DND-41 (cell line): ENCODE results near the gene SCAF11.

ENCODE experiments used
- CTCF ChIP-seq: IDR thresholded peaks from 2 replicates; pipeline ENCODE4 v1.5.1; 2012; ENCODE audit warnings: borderline replicate concordance, low read length, moderate library complexity, mild to moderate bottlenecking; ENCODE audit not compliant: poor library complexity, severe bottlenecking; ENCODE audit errors: extremely low read depth
- EZH2 ChIP-seq: IDR thresholded peaks from 3 replicates; pipeline ENCODE4 v1.6.1; 2012; ENCODE audit warnings: borderline replicate concordance, low read depth, mild to moderate bottlenecking, moderate library complexity, low read length, inconsistent platforms; ENCODE audit not compliant: severe bottlenecking

DNA sequence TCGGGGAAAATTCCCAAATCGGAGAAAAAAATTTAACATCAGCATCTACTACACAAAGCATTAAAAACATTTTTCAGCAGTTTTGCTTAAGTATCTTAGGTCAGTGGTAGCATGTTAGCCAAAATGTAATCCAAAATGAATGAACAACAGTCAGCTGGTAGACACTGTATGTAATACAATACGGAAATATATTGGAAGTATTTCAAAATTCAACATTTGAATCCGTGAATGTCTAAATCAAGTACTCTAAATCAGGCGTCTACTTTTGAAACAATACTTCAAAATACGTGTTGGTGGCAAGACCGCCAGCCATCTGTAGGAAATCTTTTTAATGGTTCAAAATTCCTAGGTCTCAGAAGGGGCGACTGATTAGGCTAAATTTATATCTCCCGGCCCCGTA lies 1.1 kb downstream of the SCAF11 start:
- TF ChIP-seq CTCF (no peak), EZH2 (no peak)
